Nephron (organoid): ENCODE measurements around the gene SCGN.

Experiments used
- H3K27ac Mint-ChIP-seq, 3 experiments: 2 replicates each; pipeline ENCODE4 v1.8.0; 2020; ENCODE audit warnings: mixed read lengths in 3 of 3, mild to moderate bottlenecking in 2 of 3, moderate library complexity in 1 of 3
- H3K27me3 Mint-ChIP-seq: 2 replicates; pipeline ENCODE4 v1.8.0; 2021; ENCODE audit warnings: low read depth, mild to moderate bottlenecking, moderate library complexity, mixed read lengths
- H3K36me3 Mint-ChIP-seq: 2 replicates; pipeline ENCODE4 v1.8.0; 2020; ENCODE audit warnings: low read depth, mixed read lengths
- H3K4me1 Mint-ChIP-seq: 2 replicates; pipeline ENCODE4 v1.8.0; 2020; ENCODE audit warnings: mixed read lengths
- H3K4me3 Mint-ChIP-seq, 3 experiments: 2 replicates each; pipeline ENCODE4 v1.8.0; 2020; ENCODE audit warnings: mild to moderate bottlenecking in 3 of 3, mixed read lengths in 3 of 3, moderate library complexity in 2 of 3
- H3K9me3 Mint-ChIP-seq: 2 replicates; pipeline ENCODE4 v1.8.0; 2020; ENCODE audit warnings: mixed read lengths
- TF ChIP-seq, protein P1 (sequence below), 3 experiments: fragments of 200-600 bp; sonication (generic); IDR thresholded peaks; one replicate each; pipeline ENCODE4 v1.5.0; 2021; ENCODE audit warnings: antibody characterized with exemption in 3 of 3; ENCODE audit not compliant: unreplicated experiment in 3 of 3

SCGN gene

DNA sequence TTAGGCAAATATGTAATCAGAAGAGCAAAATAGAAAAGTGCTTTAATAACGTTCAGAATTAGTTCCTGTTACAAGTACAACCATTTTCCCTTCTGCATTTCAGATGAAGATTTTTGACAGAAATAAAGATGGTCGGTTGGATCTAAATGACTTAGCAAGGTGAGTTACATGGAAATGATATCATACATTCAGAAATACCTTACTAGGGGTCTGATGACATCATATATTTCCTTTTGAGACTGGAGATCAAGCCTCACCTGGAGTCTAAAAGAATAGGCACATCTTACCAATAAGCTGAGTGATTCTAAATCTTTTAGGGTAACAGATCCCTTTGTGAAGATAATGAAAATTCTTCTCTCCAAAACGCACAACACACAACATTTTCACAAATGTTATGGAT lies 29.8 kb downstream of the SCGN start:
- peaks cover 8% of the 10 kb centered on the region for H3K27me3 Mint-ChIP-seq
- H3K27ac Mint-ChIP-seq, result no peak overlapping the region
- H3K36me3 Mint-ChIP-seq, result no peaks in the 10 kb centered on the region
- H3K4me1 Mint-ChIP-seq, result no peaks in the 10 kb centered on the region
- TF ChIP-seq, protein P1, sequence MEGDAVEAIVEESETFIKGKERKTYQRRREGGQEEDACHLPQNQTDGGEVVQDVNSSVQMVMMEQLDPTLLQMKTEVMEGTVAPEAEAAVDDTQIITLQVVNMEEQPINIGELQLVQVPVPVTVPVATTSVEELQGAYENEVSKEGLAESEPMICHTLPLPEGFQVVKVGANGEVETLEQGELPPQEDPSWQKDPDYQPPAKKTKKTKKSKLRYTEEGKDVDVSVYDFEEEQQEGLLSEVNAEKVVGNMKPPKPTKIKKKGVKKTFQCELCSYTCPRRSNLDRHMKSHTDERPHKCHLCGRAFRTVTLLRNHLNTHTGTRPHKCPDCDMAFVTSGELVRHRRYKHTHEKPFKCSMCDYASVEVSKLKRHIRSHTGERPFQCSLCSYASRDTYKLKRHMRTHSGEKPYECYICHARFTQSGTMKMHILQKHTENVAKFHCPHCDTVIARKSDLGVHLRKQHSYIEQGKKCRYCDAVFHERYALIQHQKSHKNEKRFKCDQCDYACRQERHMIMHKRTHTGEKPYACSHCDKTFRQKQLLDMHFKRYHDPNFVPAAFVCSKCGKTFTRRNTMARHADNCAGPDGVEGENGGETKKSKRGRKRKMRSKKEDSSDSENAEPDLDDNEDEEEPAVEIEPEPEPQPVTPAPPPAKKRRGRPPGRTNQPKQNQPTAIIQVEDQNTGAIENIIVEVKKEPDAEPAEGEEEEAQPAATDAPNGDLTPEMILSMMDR (IDR thresholded peaks at IDR 0.05; ENCODE audit: unreplicated experiment in 3 of 3), result no peak
- no peak overlapping the region for H3K4me3 Mint-ChIP-seq
- no peaks in the 10 kb centered on the region for H3K9me3 Mint-ChIP-seq

DNA sequence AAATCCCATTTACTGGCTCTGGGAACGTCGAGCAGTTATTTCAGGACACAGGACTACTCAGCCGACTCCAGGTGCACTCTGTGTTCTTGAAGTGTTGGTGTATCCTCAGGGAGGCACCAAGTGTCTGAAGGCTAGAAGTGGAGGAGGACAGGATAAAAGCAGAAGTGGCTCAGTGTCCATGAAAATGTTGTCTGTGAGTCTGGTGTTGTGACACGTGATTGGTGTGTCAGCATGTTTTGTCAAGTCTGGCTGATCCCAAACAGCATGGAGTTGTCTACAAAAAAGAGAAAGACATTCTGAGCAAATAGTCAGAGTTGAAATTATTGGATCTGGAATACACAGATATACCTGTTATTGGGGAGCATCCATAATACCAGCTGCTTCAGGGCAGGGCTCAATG lies 30.3 kb downstream of the SCGN start:
- Mint-ChIP-seq H3K4me3 (no peak overlapping the region), H3K4me1 (no peaks in the 10 kb centered on the region), H3K36me3 (no peaks in the 10 kb centered on the region), H3K9me3 (no peaks in the 10 kb centered on the region), H3K27me3 (peaks cover 8% of the 10 kb centered on the region), H3K27ac (no peak overlapping the region)
- TF ChIP-seq, protein P1 (IDR thresholded peaks at IDR 0.05; ENCODE audit: unreplicated experiment in 3 of 3), result no peak

- Mint-ChIP-seq H3K27ac (no peak overlapping the region), H3K4me1 (no peaks in the 10 kb centered on the region), H3K9me3 (no peaks in the 10 kb centered on the region), H3K4me3 (no peak overlapping the region), H3K36me3 (no peaks in the 10 kb centered on the region), H3K27me3 (peaks cover 3% of the 10 kb centered on the region)
- TF ChIP-seq, protein P1 (IDR thresholded peaks at IDR 0.05; ENCODE audit: unreplicated experiment in 3 of 3), result no peak
These were observed 32.5 kb downstream of the SCGN start for GRCh38 chr6:25684565-25684964.

- no peak overlapping the region for H3K27ac Mint-ChIP-seq
- no peaks in the 10 kb centered on the region for H3K4me1 Mint-ChIP-seq
- TF ChIP-seq, protein P1 (IDR thresholded peaks at IDR 0.05; ENCODE audit: unreplicated experiment in 3 of 3), result no peak
- no peak overlapping the region for H3K4me3 Mint-ChIP-seq
- H3K27me3 Mint-ChIP-seq, result peaks cover 3% of the 10 kb centered on the region
- H3K9me3 Mint-ChIP-seq, result no peaks in the 10 kb centered on the region
- H3K36me3 Mint-ChIP-seq, result no peaks in the 10 kb centered on the region
These were observed 33.2 kb downstream of the SCGN start for GRCh38 chr6:25685251-25685650.

DNA sequence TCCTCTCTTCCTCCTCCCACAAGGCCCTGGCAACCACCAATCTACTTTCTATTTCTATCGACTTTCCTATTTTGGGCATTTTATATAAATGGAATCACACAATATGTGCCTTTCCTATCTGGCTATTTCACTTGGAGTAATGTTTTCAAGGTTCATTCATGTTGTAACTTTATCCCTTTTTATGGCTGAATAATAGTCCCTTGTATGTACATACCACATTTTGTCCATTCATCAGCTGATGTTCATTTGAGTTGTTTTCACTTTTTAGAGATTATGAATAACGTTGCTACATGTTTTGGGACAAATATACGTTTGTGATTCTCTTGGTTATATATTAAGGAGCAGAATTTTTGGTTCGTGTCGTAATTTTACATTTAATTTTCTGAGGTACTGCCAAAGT lies 33.9 kb downstream of the SCGN start:
- Mint-ChIP-seq H3K9me3 (no peaks in the 10 kb centered on the region), H3K27ac (no peak overlapping the region), H3K4me3 (no peak overlapping the region), H3K36me3 (no peaks in the 10 kb centered on the region), H3K4me1 (no peaks in the 10 kb centered on the region), H3K27me3 (peaks cover 3% of the 10 kb centered on the region)
- TF ChIP-seq, protein P1 (IDR thresholded peaks at IDR 0.05; ENCODE audit: unreplicated experiment in 3 of 3), result no peak

- H3K27ac Mint-ChIP-seq, result no peak overlapping the region
- no peaks in the 10 kb centered on the region for H3K4me1 Mint-ChIP-seq
- no peaks in the 10 kb centered on the region for H3K9me3 Mint-ChIP-seq
- no peaks in the 10 kb centered on the region for H3K36me3 Mint-ChIP-seq
- TF ChIP-seq, protein P1 (IDR thresholded peaks at IDR 0.05; ENCODE audit: unreplicated experiment in 3 of 3), result no peak
- H3K27me3 Mint-ChIP-seq, result peaks cover 3% of the 10 kb centered on the region
- no peak overlapping the region for H3K4me3 Mint-ChIP-seq
These were observed 34.8 kb downstream of the SCGN start for GRCh38 chr6:25686856-25687255.
